Liver (tissue), 9 donors: ENCODE measurements around the gene CELF2. TPM values are rescaled to one million over a fixed set of nuclear protein-coding genes. Genes with fewer than 3 reads are reported as not detected.

Experiments
- DNase-seq: peaks from one replicate; pipeline ENCODE4 v3.0.0-alpha.2; 2017; ENCODE audit warnings: low spot score
- H3K27ac ChIP-seq, 2 donors: one replicate each; pipeline ENCODE4 v1.7.0; 2013; ENCODE audit warnings: inconsistent platforms in 2 of 2, low read length in 2 of 2, control low read depth in 1 of 2, low read depth in 1 of 2, mild to moderate bottlenecking in 1 of 2
- H3K27me3 ChIP-seq, 4 donors: one replicate each; pipeline versions ENCODE4 v1.6.1 to v1.7.0; 2013; ENCODE audit warnings: low read length in 3 of 4, inconsistent platforms in 1 of 4, mild to moderate bottlenecking in 1 of 4, moderate library complexity in 1 of 4; ENCODE audit not compliant: control insufficient read depth in 4 of 4, insufficient read depth in 4 of 4
- H3K36me3 ChIP-seq, 4 donors: one replicate each; pipeline versions ENCODE4 v1.6.1 to v1.7.0; 2013; ENCODE audit warnings: low read length in 3 of 4, mild to moderate bottlenecking in 3 of 4, low read depth in 1 of 4, moderate library complexity in 1 of 4; ENCODE audit not compliant: control insufficient read depth in 4 of 4, insufficient read depth in 3 of 4
- H3K4me1 ChIP-seq, 4 donors: one replicate each; pipeline versions ENCODE4 v1.6.1 to v1.7.0; 2013; ENCODE audit warnings: low read length in 3 of 4, mild to moderate bottlenecking in 3 of 4, moderate library complexity in 1 of 4; ENCODE audit not compliant: control insufficient read depth in 4 of 4, insufficient read depth in 4 of 4
- H3K4me3 ChIP-seq, 3 donors: one replicate each; pipeline versions ENCODE4 v1.6.1 to v1.7.0; 2013; ENCODE audit warnings: low read length in 3 of 3, control low read depth in 1 of 3, low read depth in 1 of 3, mild to moderate bottlenecking in 1 of 3
- H3K9ac ChIP-seq, 2 donors: one replicate each; pipeline ENCODE4 v1.7.0; 2013; ENCODE audit warnings: low read length in 2 of 2, mild to moderate bottlenecking in 2 of 2, moderate library complexity in 2 of 2, control low read depth in 1 of 2, low read depth in 1 of 2
- H3K9me3 ChIP-seq, 4 donors: one replicate each; pipeline versions ENCODE4 v1.6.1 to v1.7.0; 2013; ENCODE audit warnings: low read length in 3 of 4; ENCODE audit not compliant: control insufficient read depth in 4 of 4
- ATF3 ChIP-seq: IDR thresholded peaks from 2 replicates; pipeline ENCODE4 v1.6.1; 2016; ENCODE audit warnings: antibody characterized with exemption
- EGR1 ChIP-seq, 2 donors: IDR thresholded peaks; 2 replicates each; pipeline ENCODE4 v1.6.1; 2016 to 2018; ENCODE audit warnings: antibody characterized with exemption in 2 of 2, low read depth in 2 of 2
- FOXA1 ChIP-seq: IDR thresholded peaks from 2 replicates; pipeline ENCODE4 v1.6.1; 2016; ENCODE audit warnings: antibody characterized with exemption
- FOXA2 ChIP-seq: IDR thresholded peaks from 2 replicates; pipeline ENCODE4 v1.6.1; 2016; ENCODE audit warnings: antibody characterized with exemption
- GABPA ChIP-seq, 2 donors: IDR thresholded peaks in 1 of 2; conservative IDR thresholded peaks in 1 of 2; 2 replicates each; pipeline ENCODE4 v1.6.1; 2016; ENCODE audit warnings: antibody characterized with exemption in 2 of 2, mild to moderate bottlenecking in 1 of 2, moderate library complexity in 1 of 2
- HNF4A ChIP-seq, 2 donors: conservative IDR thresholded peaks; 2 replicates each; pipeline ENCODE4 v1.6.1; 2016; ENCODE audit warnings: antibody characterized with exemption in 2 of 2, mild to moderate bottlenecking in 2 of 2
- HNF4G ChIP-seq: IDR thresholded peaks from 2 replicates; pipeline ENCODE4 v1.6.1; 2016; ENCODE audit warnings: antibody characterized with exemption
- JUND ChIP-seq, 2 donors: IDR thresholded peaks; 2 replicates each; pipeline ENCODE4 v1.6.1; 2016; ENCODE audit warnings: antibody characterized with exemption in 2 of 2
- MAX ChIP-seq: IDR thresholded peaks from 2 replicates; pipeline ENCODE4 v1.6.1; 2016; ENCODE audit warnings: antibody characterized with exemption
- REST ChIP-seq: IDR thresholded peaks from 2 replicates; pipeline ENCODE4 v1.6.1; 2016; ENCODE audit warnings: antibody characterized with exemption, mild to moderate bottlenecking
- RXRA ChIP-seq, 2 donors: IDR thresholded peaks; 2 replicates each; pipeline ENCODE4 v1.6.1; 2017 to 2018; ENCODE audit warnings: antibody characterized with exemption in 2 of 2, mild to moderate bottlenecking in 1 of 2
- SP1 ChIP-seq: IDR thresholded peaks from 2 replicates; pipeline ENCODE4 v1.6.1; 2018; ENCODE audit warnings: antibody characterized with exemption, mild to moderate bottlenecking
- TAF1 ChIP-seq: conservative IDR thresholded peaks from 2 replicates; pipeline ENCODE4 v1.6.1; 2016; ENCODE audit warnings: antibody characterized with exemption, mild to moderate bottlenecking
- YY1 ChIP-seq: IDR thresholded peaks from 2 replicates; pipeline ENCODE4 v1.6.1; 2016; ENCODE audit warnings: antibody characterized with exemption, mild to moderate bottlenecking
- WGBS: extraction: QIAGEN DNeasy Blood & Tissue Kit; methylation state at CpG from one replicate; pipeline ENCODE4 v1.1.7; 2013; 5-methylcytosine and 5-hydroxymethylcytosine counted together
- polyA plus RNA-seq, 2 donors: library from polyadenylated mRNA; stranded (reverse) in 1 of 2; unstranded in 1 of 2; fragments of 200-250 nt in 1 of 2; fragments of >200 nt in 1 of 2; fragmentation: Nextera tagmentation in 1 of 2; extraction: Ambion mirVana in 1 of 2; gene quantifications; one replicate each; pipeline versions ENCODE4 v1.2.1 to v1.2.3, GENCODE V29; 2013 to 2015
- total RNA-seq, 2 donors: library from RNA; depleted of rRNA; stranded (reverse); fragments of >200 nt; gene quantifications; one replicate each; pipeline ENCODE4 v1.2.3, GENCODE V29; 2014
- donor health status: healthy.
- donor health status: healthy.
- donor health status: healthy.
- donor health status: healthy.
- donor health status: healthy.

Gene CELF2
- 1 to 10 TPM; 8.5 TPM for total RNA-seq
- 1 to 10 TPM; 1.4 to 2.7 TPM for polyA plus RNA-seq

- no peak for DNase-seq
- Histone ChIP-seq H3K4me3 (peak within 1 kb of the TSS in 2 of 3 donors; percentile 2 to 61), H3K9me3 (peaks cover 0 to 3% (median 0%) of the 10 kb centered on the region in 4 donors), H3K4me1 (peaks cover 0 to 11% (median 8%) of the 10 kb centered on the region in 4 donors), H3K27ac (no peak within 1 kb of the TSS), H3K36me3 (no peaks in the 10 kb centered on the region), H3K9ac (no peak within 1 kb of the TSS), H3K27me3 (peaks cover 4 to 27% (median 9%) of the 10 kb centered on the region in 4 donors)
- 2% methylated on average over 133 of the region's 133 CpGs for WGBS
- TF ChIP-seq HNF4A (conservative IDR thresholded peaks at IDR 0.05) (no peak), TAF1 (no peak), JUND (IDR thresholded peaks at IDR 0.05) (no peak), RXRA (IDR thresholded peaks at IDR 0.05) (no peak), FOXA2 (no peak), REST (no peak), MAX (no peak), EGR1 (IDR thresholded peaks at IDR 0.05; ENCODE audit: low read depth in 2 of 2) (no peak), ATF3 (no peak), SP1 (no peak), GABPA (IDR thresholded peaks at IDR 0.05 in 1 of 2, conservative IDR thresholded peaks at IDR 0.05 in 1 of 2) (no peak), HNF4G (no peak), FOXA1 (no peak)
These were observed at the start of gene CELF2 for GRCh38 chr10:11017570-11018431. TSS of gene CELF2 (plus strand) at chr10:11017872. CDS start at chr10:11018090, 218 bp downstream.

- Histone ChIP-seq H3K27ac (no peak overlapping the region), H3K27me3 (no peaks in the 10 kb centered on the region), H3K4me3 (no peak overlapping the region), H3K9ac (no peak overlapping the region), H3K36me3 (no peaks in the 10 kb centered on the region), H3K9me3 (no peaks in the 10 kb centered on the region), H3K4me1 (no peaks in the 10 kb centered on the region)
- TF ChIP-seq YY1: no peak
- TF ChIP-seq GABPA (IDR thresholded peaks at IDR 0.05 in 1 of 2, conservative IDR thresholded peaks at IDR 0.05 in 1 of 2): no peak
- TF ChIP-seq SP1: no peak
- TF ChIP-seq REST: no peak
- TF ChIP-seq ATF3: no peak
- no peak for DNase-seq
- WGBS: 82% methylated on average over 4 of the region's 4 CpGs
These were observed 49.4 kb upstream of the CELF2 start for GRCh38 chr10:10968257-10968588.
